Esophagus squamous epithelium (tissue), 5 donors: ENCODE measurements around the gene HTR5A. TPM values are rescaled to one million over a fixed set of nuclear protein-coding genes. Genes with fewer than 3 reads are reported as not detected.
"Not testable (repeated sequence)": the region's sequence is repeated elsewhere in the genome, so short reads cannot be mapped to it uniquely, and the experiment has no call there.

Experiments used
- DNase-seq: peaks from one replicate; lab custom pipeline; 2025; lab: John Stamatoyannopoulos, UW
- H3K27ac ChIP-seq, 4 donors: fragments of 200-600 bp; sonication (generic); one replicate each; pipeline ENCODE4 v1.5.1; 2016 to 2019; ENCODE audit warnings: mild to moderate bottlenecking in 1 of 4
- H3K27me3 ChIP-seq, 4 donors: fragments of 200-600 bp; sonication (generic); 1 replicate in 3 of 4; 2 replicates in 1 of 4; pipeline versions ENCODE4 v1.5.1 to v1.6.0; 2017 to 2021; ENCODE audit warnings: antibody characterized with exemption in 1 of 4
- H3K36me3 ChIP-seq, 3 donors: fragments of 200-600 bp; sonication (generic); one replicate each; pipeline ENCODE4 v1.5.1; 2016 to 2019
- H3K4me1 ChIP-seq, 3 donors: fragments of 200-600 bp; sonication (generic); one replicate each; pipeline ENCODE4 v1.5.1; 2017 to 2019
- H3K4me3 ChIP-seq, 4 donors: fragments of 200-600 bp; sonication (generic); 1 replicate in 3 of 4; 2 replicates in 1 of 4; pipeline ENCODE4 v1.5.1; 2016 to 2019; ENCODE audit warnings: mild to moderate bottlenecking in 2 of 4, moderate library complexity in 1 of 4
- H3K9me3 ChIP-seq, 3 donors: fragments of 200-600 bp; sonication (generic); one replicate each; pipeline ENCODE4 v1.5.1; 2016 to 2019
- CTCF ChIP-seq, 6 experiments: fragments of 450-650 bp in 4 of 6; fragments of 200-600 bp in 2 of 6; sonication (generic) in 2 of 6; IDR thresholded peaks; one replicate each; pipeline ENCODE4 v1.5.1; 2016 to 2019; ENCODE audit warnings: antibody characterized with exemption in 6 of 6, mild to moderate bottlenecking in 4 of 6, moderate library complexity in 4 of 6
- POLR2A ChIP-seq, 4 donors: fragments of 450-650 bp; IDR thresholded peaks; one replicate each; pipeline ENCODE4 v1.6.1; 2017; ENCODE audit warnings: antibody characterized with exemption in 4 of 4, mild to moderate bottlenecking in 4 of 4, moderate library complexity in 3 of 4
- WGBS, 2 donors: methylation state at CpG; one replicate each; pipeline ENCODE4 v1.1.5; 2018; 5-methylcytosine and 5-hydroxymethylcytosine counted together
- intact Hi-C: fragments of 100-400 bp; cut with DNase I; formaldehyde crosslinking; loops from one replicate; pipeline ENCODE4 v1.15.0; 2022
- total RNA-seq, 4 donors: library from RNA; depleted of rRNA; stranded (reverse); fragments of >200 nt; gene quantifications; one replicate each; pipeline ENCODE4 v1.1.0, GENCODE V29; 2016
- donor health status: DM: yes; HTN: yes; CAD: no.

HTR5A gene
- total RNA-seq: not detected

GRCh38 chr7:155069992-155070751 is at the start of gene HTR5A:
Gene HTR5A, plus strand, starts transcription at chr7:155070324. Its CDS starts 576 bp downstream, at chr7:155070900.
- Histone ChIP-seq H3K36me3 (no peaks in the 10 kb centered on the region), H3K9me3 (no peaks in the 10 kb centered on the region), H3K4me1 (peaks cover 0 to 4% (median 0%) of the 10 kb centered on the region in 3 donors), H3K27ac (no peak within 1 kb of the TSS), H3K27me3 (peaks cover 0 to 44% (median 0%) of the 10 kb centered on the region in 4 donors), H3K4me3 (no peak within 1 kb of the TSS)
- 0 to 4% methylated on average over 1 to 15 of the region's 48 CpGs for WGBS, 2 donors
- peak; percentile 15 for DNase-seq
- intact Hi-C loops: no loop called here
- TF ChIP-seq POLR2A (IDR thresholded peaks at IDR 0.05) (no peak), CTCF (IDR thresholded peaks at IDR 0.05) (no peak)

GRCh38 chr7:155020996-155021395 is 49.1 kb upstream of the HTR5A start:
- H3K4me1 ChIP-seq: no peaks in the 10 kb centered on the region
- no peaks in the 10 kb centered on the region for H3K9me3 ChIP-seq
- intact Hi-C loops: no loop called here
- no peak overlapping the region for H3K4me3 ChIP-seq
- WGBS, 2 donors: 68 to 69% methylated on average over 4 to 5 of the region's 5 CpGs
- H3K36me3 ChIP-seq: no peaks in the 10 kb centered on the region
- no peaks in the 10 kb centered on the region for H3K27me3 ChIP-seq
- TF ChIP-seq CTCF (IDR thresholded peaks at IDR 0.05): no peak
- no peak for TF ChIP-seq POLR2A (IDR thresholded peaks at IDR 0.05)
- H3K27ac ChIP-seq: no peak overlapping the region
- DNase-seq: no peak

- no peak for DNase-seq
- H3K27me3 ChIP-seq: no peaks in the 10 kb centered on the region
- H3K4me3 ChIP-seq: no peak overlapping the region
- WGBS, 2 donors: 75 to 78% methylated on average over 6 of the region's 7 CpGs
- H3K4me1 ChIP-seq: no peaks in the 10 kb centered on the region
- intact Hi-C loops: no loop called here
- H3K36me3 ChIP-seq: no peaks in the 10 kb centered on the region
- TF ChIP-seq POLR2A (IDR thresholded peaks at IDR 0.05) (no peak), CTCF (IDR thresholded peaks at IDR 0.05) (no peak)
- H3K27ac ChIP-seq: no peak overlapping the region
- H3K9me3 ChIP-seq: no peaks in the 10 kb centered on the region
Observed at GRCh38 chr7:155021699-155022145, 48.4 kb upstream of the HTR5A start.

GRCh38 chr7:155027879-155028278 is 42.2 kb upstream of the HTR5A start:
- H3K9me3 ChIP-seq: no peaks in the 10 kb centered on the region
- no peaks in the 10 kb centered on the region for H3K36me3 ChIP-seq
- no peak overlapping the region for H3K4me3 ChIP-seq
- no peaks in the 10 kb centered on the region for H3K4me1 ChIP-seq
- DNase-seq: no peak
- intact Hi-C loops: no loop called here
- 67 to 100% methylated on average over 1 of the region's 1 CpG for WGBS, 2 donors
- no peak for TF ChIP-seq POLR2A (IDR thresholded peaks at IDR 0.05)
- H3K27me3 ChIP-seq: no peaks in the 10 kb centered on the region
- no peak overlapping the region for H3K27ac ChIP-seq

- no peaks in the 10 kb centered on the region for H3K4me1 ChIP-seq
- H3K27ac ChIP-seq: no peak overlapping the region
- no peak for DNase-seq
- no peaks in the 10 kb centered on the region for H3K9me3 ChIP-seq
- TF ChIP-seq POLR2A (IDR thresholded peaks at IDR 0.05) (no peak), CTCF (IDR thresholded peaks at IDR 0.05) (no peak)
- 75 to 77% methylated on average over 5 to 6 of the region's 6 CpGs for WGBS, 2 donors
- intact Hi-C loops: no loop called here
- H3K4me3 ChIP-seq: no peak overlapping the region
- no peaks in the 10 kb centered on the region for H3K36me3 ChIP-seq
- no peaks in the 10 kb centered on the region for H3K27me3 ChIP-seq
Observed at GRCh38 chr7:155032978-155033377, 37.1 kb upstream of the HTR5A start.

- H3K9me3 ChIP-seq, intact Hi-C loops, H3K4me1 ChIP-seq, H3K27ac ChIP-seq, H3K4me3 ChIP-seq, H3K27me3 ChIP-seq, H3K36me3 ChIP-seq, DNase-seq: not testable (repeated sequence)
- 82 to 90% methylated on average over 4 to 8 of the region's 15 CpGs for WGBS, 2 donors
Observed at GRCh38 chr7:155034495-155034894, 35.6 kb upstream of the HTR5A start.
